WTC11 (cell line): ENCODE data around the gene SLCO2A1. TPM values are rescaled to one million over a fixed set of nuclear protein-coding genes. Genes with fewer than 3 reads are reported as not detected.

Experiments
- ATAC-seq: fragments of 200-7000 bp; cut with Tn5 transposase; 2 replicates; pipeline ENCODE4 v1.10.0; 2021; ENCODE audit warnings: mild to moderate bottlenecking, moderate library complexity
- CTCF ChIA-PET: fragments of 300-600 bp; sonication (Branson Sonifier 250); formaldehyde crosslinking; loops from one replicate; lab custom pipeline; 2021; ENCODE audit warnings: antibody characterized with exemption; lab: Charles Lee
- POLR2A ChIA-PET: fragments of 350-600 bp; sonication (Branson Sonifier 250); formaldehyde crosslinking; loops from one replicate; lab custom pipeline; 2021; ENCODE audit warnings: antibody characterized with exemption; lab: Charles Lee
- DNase-seq: peaks from one replicate; pipeline ENCODE4 v3.0.0; 2021; ENCODE audit warnings: low spot score
- H3K27ac Mint-ChIP-seq: 2 replicates; pipeline ENCODE4 v1.8.0; 2021; ENCODE audit warnings: mixed read lengths
- H3K27me3 Mint-ChIP-seq: 2 replicates; pipeline ENCODE4 v1.8.0; 2021; ENCODE audit warnings: low read depth, mild to moderate bottlenecking, moderate library complexity, mixed read lengths
- H3K36me3 Mint-ChIP-seq: 2 replicates; pipeline ENCODE4 v1.8.0; 2021; ENCODE audit warnings: mixed read lengths
- H3K4me1 Mint-ChIP-seq: 2 replicates; pipeline ENCODE4 v1.8.0; 2022; ENCODE audit warnings: mixed read lengths
- H3K4me3 Mint-ChIP-seq: 2 replicates; pipeline ENCODE4 v1.8.0; 2021; ENCODE audit warnings: mild to moderate bottlenecking, moderate library complexity, mixed read lengths
- H3K9me3 Mint-ChIP-seq: 2 replicates; pipeline ENCODE4 v1.8.0; 2021; ENCODE audit warnings: mixed read lengths
- AFF4 ChIP-seq: sonication (generic); formaldehyde crosslinking; IDR thresholded peaks from 2 replicates; pipeline ENCODE4 v1.8.1; 2023; ENCODE audit warnings: mild to moderate bottlenecking, missing genetic modification reagents, borderline replicate concordance
- CBFB ChIP-seq: sonication (generic); formaldehyde crosslinking; IDR thresholded peaks from 2 replicates; pipeline ENCODE4 v1.8.1; 2022; ENCODE audit warnings: mild to moderate bottlenecking, low read depth, missing genetic modification reagents
- CREB1 ChIP-seq: sonication (generic); formaldehyde crosslinking; IDR thresholded peaks from 2 replicates; pipeline ENCODE4 v1.8.0; 2023; ENCODE audit warnings: mild to moderate bottlenecking, missing genetic modification reagents
- ETV6 ChIP-seq: sonication (generic); formaldehyde crosslinking; IDR thresholded peaks from 2 replicates; pipeline ENCODE4 v1.8.1; 2022; ENCODE audit warnings: mild to moderate bottlenecking, missing genetic modification reagents
- FOXJ3 ChIP-seq: sonication (generic); formaldehyde crosslinking; IDR thresholded peaks from 2 replicates; pipeline ENCODE4 v1.9.0; 2021; ENCODE audit warnings: missing genetic modification reagents, mild to moderate bottlenecking, borderline replicate concordance
- FOXP4 ChIP-seq: sonication (generic); formaldehyde crosslinking; IDR thresholded peaks from 2 replicates; pipeline ENCODE4 v1.8.0; 2022; ENCODE audit warnings: mild to moderate bottlenecking, missing genetic modification reagents
- JAZF1 ChIP-seq: fragments of 250-450 bp; sonication (Bioruptor Pico); IDR thresholded peaks from 2 replicates; pipeline ENCODE4 v1.9.0; 2021; ENCODE audit warnings: moderate library complexity, mild to moderate bottlenecking, inconsistent platforms
- MXD4 ChIP-seq: fragments of 250-450 bp; sonication (Bioruptor Pico); IDR thresholded peaks from 2 replicates; pipeline ENCODE4 v1.8.0; 2021; ENCODE audit warnings: mild to moderate bottlenecking, moderate library complexity, borderline replicate concordance
- MYBL2 ChIP-seq: sonication (generic); formaldehyde crosslinking; IDR thresholded peaks from 2 replicates; pipeline ENCODE4 v1.8.1; 2023; ENCODE audit warnings: mild to moderate bottlenecking, moderate library complexity, missing genetic modification reagents
- NFATC4 ChIP-seq: fragments of 250-450 bp; sonication (Bioruptor Pico); IDR thresholded peaks from 2 replicates; pipeline ENCODE4 v1.9.0; 2021; ENCODE audit warnings: mild to moderate bottlenecking
- SOX15 ChIP-seq: fragments of 250-450 bp; sonication (Bioruptor Pico); IDR thresholded peaks from 2 replicates; pipeline ENCODE4 v1.9.0; 2021; ENCODE audit warnings: mild to moderate bottlenecking
- STAT6 ChIP-seq: sonication (generic); formaldehyde crosslinking; conservative IDR thresholded peaks from 2 replicates; pipeline ENCODE4 v1.8.1; 2023; ENCODE audit warnings: mild to moderate bottlenecking, low read depth, missing genetic modification reagents, moderate library complexity
- TEAD1 ChIP-seq: sonication (generic); formaldehyde crosslinking; IDR thresholded peaks from 2 replicates; pipeline ENCODE4 v1.8.0; 2022; ENCODE audit warnings: mild to moderate bottlenecking, missing genetic modification reagents
- ZNF281 ChIP-seq: sonication (generic); formaldehyde crosslinking; IDR thresholded peaks from 2 replicates; pipeline ENCODE4 v1.8.0; 2023; ENCODE audit warnings: mild to moderate bottlenecking, missing genetic modification reagents
- ZNF425 ChIP-seq: fragments of 250-450 bp; sonication (Bioruptor Pico); conservative IDR thresholded peaks from 2 replicates; pipeline ENCODE4 v1.9.0; 2021; ENCODE audit warnings: mild to moderate bottlenecking
- total RNA-seq: library from RNA; stranded (reverse); gene quantifications from 3 replicates; pipeline ENCODE4 v1.2.3, GENCODE V29; 2021
- TF ChIP-seq, protein P1 (sequence below): sonication (generic); formaldehyde crosslinking; IDR thresholded peaks from 2 replicates; pipeline ENCODE4 v1.8.0; 2022; ENCODE audit warnings: mild to moderate bottlenecking, missing genetic modification reagents
- TF ChIP-seq, protein P2 (sequence below): fragments of 250-450 bp; sonication (Bioruptor Pico); IDR thresholded peaks from 2 replicates; pipeline ENCODE4 v1.8.0; 2021; ENCODE audit warnings: mild to moderate bottlenecking
- TF ChIP-seq, protein P3 (sequence below): sonication (generic); formaldehyde crosslinking; IDR thresholded peaks from 2 replicates; pipeline ENCODE4 v1.8.1; 2022; ENCODE audit warnings: missing genetic modification reagents, borderline replicate concordance

SLCO2A1 gene
- total RNA-seq, 1 experiment from 2014 or later: 3.3 TPM

GRCh38 chr3:133964547-133964946 lies 65.2 kb downstream of the SLCO2A1 start:
- ChIA-PET POLR2A (no interaction called here), CTCF (interaction anchor here (0.6 to 2.1 kb wide), 20 partner anchors 9 to 757 kb away, joined by 3 to 15 read pairs (median 4); no protein-coding TSS in a partner anchor)
- Mint-ChIP-seq H3K36me3 (no peaks in the 10 kb centered on the region), H3K27me3 (no peaks in the 10 kb centered on the region), H3K4me1 (peaks cover 19% of the 10 kb centered on the region), H3K27ac (no peak overlapping the region), H3K9me3 (peaks cover 4% of the 10 kb centered on the region), H3K4me3 (no peak overlapping the region)
- ATAC-seq: peak; percentile 70
- peak; percentile 24 for DNase-seq
- TF ChIP-seq JAZF1 (CRISPR knock-in tag) (no peak), AFF4 (CRISPR knock-in tag) (no peak), CBFB (CRISPR knock-in tag) (no peak), ETV6 (CRISPR knock-in tag) (no peak), FOXP4 (no peak), NFATC4 (no peak), ZNF425 (CRISPR knock-in tag) (no peak), MYBL2 (CRISPR knock-in tag) (no peak), TEAD1 (CRISPR knock-in tag) (no peak), SOX15 (CRISPR knock-in tag) (no peak), ZNF281 (CRISPR knock-in tag) (no peak), MXD4 (no peak), STAT6 (CRISPR knock-in tag) (no peak), FOXJ3 (CRISPR knock-in tag) (no peak), CREB1 (no peak)
- TF ChIP-seq, protein P1, sequence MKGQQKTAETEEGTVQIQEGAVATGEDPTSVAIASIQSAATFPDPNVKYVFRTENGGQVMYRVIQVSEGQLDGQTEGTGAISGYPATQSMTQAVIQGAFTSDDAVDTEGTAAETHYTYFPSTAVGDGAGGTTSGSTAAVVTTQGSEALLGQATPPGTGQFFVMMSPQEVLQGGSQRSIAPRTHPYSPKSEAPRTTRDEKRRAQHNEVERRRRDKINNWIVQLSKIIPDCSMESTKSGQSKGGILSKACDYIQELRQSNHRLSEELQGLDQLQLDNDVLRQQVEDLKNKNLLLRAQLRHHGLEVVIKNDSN (CRISPR knock-in tag): no peak
- TF ChIP-seq, protein P2, sequence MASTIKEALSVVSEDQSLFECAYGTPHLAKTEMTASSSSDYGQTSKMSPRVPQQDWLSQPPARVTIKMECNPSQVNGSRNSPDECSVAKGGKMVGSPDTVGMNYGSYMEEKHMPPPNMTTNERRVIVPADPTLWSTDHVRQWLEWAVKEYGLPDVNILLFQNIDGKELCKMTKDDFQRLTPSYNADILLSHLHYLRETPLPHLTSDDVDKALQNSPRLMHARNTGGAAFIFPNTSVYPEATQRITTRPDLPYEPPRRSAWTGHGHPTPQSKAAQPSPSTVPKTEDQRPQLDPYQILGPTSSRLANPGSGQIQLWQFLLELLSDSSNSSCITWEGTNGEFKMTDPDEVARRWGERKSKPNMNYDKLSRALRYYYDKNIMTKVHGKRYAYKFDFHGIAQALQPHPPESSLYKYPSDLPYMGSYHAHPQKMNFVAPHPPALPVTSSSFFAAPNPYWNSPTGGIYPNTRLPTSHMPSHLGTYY: no peak
- TF ChIP-seq, protein P3, sequence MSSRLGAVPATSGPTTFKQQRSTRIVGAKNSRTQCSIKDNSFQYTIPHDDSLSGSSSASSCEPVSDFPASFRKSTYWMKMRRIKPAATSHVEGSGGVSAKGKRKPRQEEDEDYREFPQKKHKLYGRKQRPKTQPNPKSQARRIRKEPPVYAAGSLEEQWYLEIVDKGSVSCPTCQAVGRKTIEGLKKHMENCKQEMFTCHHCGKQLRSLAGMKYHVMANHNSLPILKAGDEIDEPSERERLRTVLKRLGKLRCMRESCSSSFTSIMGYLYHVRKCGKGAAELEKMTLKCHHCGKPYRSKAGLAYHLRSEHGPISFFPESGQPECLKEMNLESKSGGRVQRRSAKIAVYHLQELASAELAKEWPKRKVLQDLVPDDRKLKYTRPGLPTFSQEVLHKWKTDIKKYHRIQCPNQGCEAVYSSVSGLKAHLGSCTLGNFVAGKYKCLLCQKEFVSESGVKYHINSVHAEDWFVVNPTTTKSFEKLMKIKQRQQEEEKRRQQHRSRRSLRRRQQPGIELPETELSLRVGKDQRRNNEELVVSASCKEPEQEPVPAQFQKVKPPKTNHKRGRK (CRISPR knock-in tag): no peak
